ENCODE measurements around the gene TENT4A. TPM values are rescaled to one million over a fixed set of nuclear protein-coding genes. Genes with fewer than 3 reads are reported as not detected.

TENT4A gene
- total RNA-seq, 1 donor from 2014 or later = 9.5 TPM

- Histone ChIP-seq H3K27me3 (ENCODE audit: low read depth) (no peaks in the 10 kb centered on the region), H3K36me3 (peaks cover 66% of the 10 kb centered on the region), H3K9me3 (replicated peaks) (no peaks in the 10 kb centered on the region), H3K27ac (replicated peaks) (no peak overlapping the region), H3K4me3 (no peak overlapping the region), H3K4me1 (peaks cover 12% of the 10 kb centered on the region)
- intact Hi-C loops (cut with micrococcal nuclease) = loop anchor here (10.0 kb wide), 1 partner anchor 118 kb away; no protein-coding TSS in a partner anchor
- TF ChIP-seq CTCF (IDR thresholded peaks at IDR 0.05; ENCODE audit: borderline replicate concordance) = no peak
- no peak for DNase-seq
These were observed 29.9 kb downstream of the TENT4A start for GRCh38 chr5:6743161-6743560.

- no peak for DNase-seq
- Histone ChIP-seq H3K9me3 (replicated peaks) (no peaks in the 10 kb centered on the region), H3K36me3 (peaks cover 61% of the 10 kb centered on the region), H3K4me3 (no peak overlapping the region), H3K27me3 (ENCODE audit: low read depth) (no peaks in the 10 kb centered on the region), H3K27ac (replicated peaks) (peak overlapping the region; percentile 64), H3K4me1 (peaks cover 12% of the 10 kb centered on the region)
- intact Hi-C loops (cut with micrococcal nuclease) = loop anchor here (10.0 kb wide), 1 partner anchor 120 kb away; no protein-coding TSS in a partner anchor
- TF ChIP-seq CTCF (IDR thresholded peaks at IDR 0.05; ENCODE audit: borderline replicate concordance) = no peak
These were observed 31.8 kb downstream of the TENT4A start for GRCh38 chr5:6744841-6745705.

GRCh38 chr5:6745706-6746222, 32.5 kb downstream of the TENT4A start:
- intact Hi-C loops (cut with micrococcal nuclease) = loop anchor here (10.0 kb wide), 1 partner anchor 121 kb away; no protein-coding TSS in a partner anchor
- H3K27ac ChIP-seq (replicated peaks) = peak overlapping the region; percentile 64

GRCh38 chr5:6746244-6746643, 33.0 kb downstream of the TENT4A start:
- DNase-seq = no peak
- Histone ChIP-seq H3K4me1 (peaks cover 12% of the 10 kb centered on the region), H3K9me3 (replicated peaks) (no peaks in the 10 kb centered on the region), H3K36me3 (peaks cover 62% of the 10 kb centered on the region), H3K4me3 (no peak overlapping the region), H3K27me3 (ENCODE audit: low read depth) (no peaks in the 10 kb centered on the region), H3K27ac (replicated peaks) (no peak overlapping the region)
- intact Hi-C loops (cut with micrococcal nuclease) = loop anchor here (10.0 kb wide), 1 partner anchor 121 kb away; no protein-coding TSS in a partner anchor
- no peak for TF ChIP-seq CTCF (IDR thresholded peaks at IDR 0.05; ENCODE audit: borderline replicate concordance)

More at GRCh38 chr5:6745706-6746222, 32.5 kb downstream of the TENT4A start:
- Histone ChIP-seq H3K4me3 (no peak overlapping the region), H3K27me3 (ENCODE audit: low read depth) (no peaks in the 10 kb centered on the region), H3K36me3 (peaks cover 61% of the 10 kb centered on the region), H3K9me3 (replicated peaks) (no peaks in the 10 kb centered on the region), H3K4me1 (peaks cover 12% of the 10 kb centered on the region)
- TF ChIP-seq CTCF (IDR thresholded peaks at IDR 0.05; ENCODE audit: borderline replicate concordance) = peak; percentile 83
- DNase-seq = no peak

- Histone ChIP-seq H3K27me3 (ENCODE audit: low read depth) (no peaks in the 10 kb centered on the region), H3K27ac (replicated peaks) (no peak overlapping the region), H3K4me3 (no peak overlapping the region), H3K36me3 (peaks cover 71% of the 10 kb centered on the region), H3K9me3 (replicated peaks) (no peaks in the 10 kb centered on the region), H3K4me1 (peaks cover 12% of the 10 kb centered on the region)
- no peak for DNase-seq
- intact Hi-C loops (cut with micrococcal nuclease) = loop anchor here (10.0 kb wide), 1 partner anchor 122 kb away; no protein-coding TSS in a partner anchor
- no peak for TF ChIP-seq CTCF (IDR thresholded peaks at IDR 0.05; ENCODE audit: borderline replicate concordance)
These were observed 33.9 kb downstream of the TENT4A start for GRCh38 chr5:6747103-6747502.

All from left ventricle myocardium inferior (tissue), 1 donor.